Dedifferentiated amniotic fluid mesenchymal stem cell (primary cell): ENCODE data around the gene SYTL3.
"Not testable (repeated sequence)": the region's sequence is repeated elsewhere in the genome, so short reads cannot be mapped to it uniquely, and the experiment has no call there.

Source experiments
- DNase-seq: peaks from one replicate; pipeline ENCODE4 v3.0.0-alpha.2; 2016; ENCODE audit errors: extremely low spot score

Gene SYTL3

DNA sequence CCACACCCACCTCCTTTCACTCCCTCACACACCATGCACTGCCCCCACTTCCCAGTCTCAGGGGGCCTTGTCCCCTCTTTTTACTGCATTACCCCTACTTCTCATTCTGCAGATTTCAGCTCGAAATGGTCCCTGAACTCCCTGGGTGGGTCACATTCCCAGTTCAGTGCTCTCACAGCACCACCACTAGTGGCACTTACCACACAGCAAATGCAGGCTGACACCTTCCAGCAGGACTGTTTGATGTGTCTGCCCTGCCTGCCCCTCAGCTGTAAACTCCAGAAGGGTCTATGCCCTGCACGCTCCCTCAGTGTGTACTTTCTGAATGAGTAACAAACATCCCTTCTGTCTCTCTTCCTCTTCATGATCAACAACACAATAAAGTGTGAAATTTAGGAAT lies 9.3 kb upstream of the SYTL3 start:
- DNase-seq, result no peak

DNA sequence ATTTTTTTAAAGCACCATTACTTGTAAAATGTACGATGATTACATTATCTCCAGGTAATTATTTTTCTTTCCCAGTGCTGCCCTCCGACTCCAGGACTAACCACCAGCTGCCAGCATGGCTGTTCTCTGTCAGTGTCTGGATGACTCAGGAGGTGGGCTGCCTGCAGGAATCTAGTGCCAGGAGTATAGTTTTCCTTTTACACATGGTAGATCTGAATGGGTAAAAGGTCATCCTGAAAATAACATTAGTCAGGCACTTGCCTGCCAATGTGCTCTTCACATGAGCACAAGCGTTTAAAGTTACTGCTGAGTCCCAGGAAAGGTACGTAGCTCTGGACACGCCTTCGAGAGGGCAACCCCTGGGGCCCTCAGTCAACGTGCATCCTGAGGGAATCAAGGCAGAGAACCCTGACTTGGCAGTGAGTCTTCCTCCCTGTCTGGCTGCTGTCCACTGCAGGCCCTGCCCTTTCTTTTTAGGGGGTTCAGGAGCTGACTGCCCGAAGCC lies 7.7 kb upstream of the SYTL3 start:
- DNase-seq, result peak; percentile 63

DNA sequence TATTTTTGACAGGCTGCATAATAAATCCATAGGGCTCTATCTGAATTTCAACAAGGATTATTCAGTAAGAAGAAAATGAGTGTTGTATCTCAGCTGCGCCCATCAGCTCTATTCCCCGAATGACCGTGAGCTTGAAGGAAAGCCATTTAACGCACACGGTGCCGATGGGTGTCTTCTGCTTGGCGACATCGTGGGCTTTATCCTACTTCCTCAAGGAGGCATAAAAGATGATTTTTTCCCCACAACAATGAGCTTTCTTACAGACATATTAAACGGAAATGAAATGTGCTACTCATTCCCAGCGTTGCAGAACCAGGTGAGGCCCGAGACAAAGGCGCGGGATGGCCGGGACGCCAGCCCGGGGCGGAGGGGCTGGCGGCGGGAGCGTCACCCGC lies 6.0 kb upstream of the SYTL3 start:
- no peak for DNase-seq

DNA sequence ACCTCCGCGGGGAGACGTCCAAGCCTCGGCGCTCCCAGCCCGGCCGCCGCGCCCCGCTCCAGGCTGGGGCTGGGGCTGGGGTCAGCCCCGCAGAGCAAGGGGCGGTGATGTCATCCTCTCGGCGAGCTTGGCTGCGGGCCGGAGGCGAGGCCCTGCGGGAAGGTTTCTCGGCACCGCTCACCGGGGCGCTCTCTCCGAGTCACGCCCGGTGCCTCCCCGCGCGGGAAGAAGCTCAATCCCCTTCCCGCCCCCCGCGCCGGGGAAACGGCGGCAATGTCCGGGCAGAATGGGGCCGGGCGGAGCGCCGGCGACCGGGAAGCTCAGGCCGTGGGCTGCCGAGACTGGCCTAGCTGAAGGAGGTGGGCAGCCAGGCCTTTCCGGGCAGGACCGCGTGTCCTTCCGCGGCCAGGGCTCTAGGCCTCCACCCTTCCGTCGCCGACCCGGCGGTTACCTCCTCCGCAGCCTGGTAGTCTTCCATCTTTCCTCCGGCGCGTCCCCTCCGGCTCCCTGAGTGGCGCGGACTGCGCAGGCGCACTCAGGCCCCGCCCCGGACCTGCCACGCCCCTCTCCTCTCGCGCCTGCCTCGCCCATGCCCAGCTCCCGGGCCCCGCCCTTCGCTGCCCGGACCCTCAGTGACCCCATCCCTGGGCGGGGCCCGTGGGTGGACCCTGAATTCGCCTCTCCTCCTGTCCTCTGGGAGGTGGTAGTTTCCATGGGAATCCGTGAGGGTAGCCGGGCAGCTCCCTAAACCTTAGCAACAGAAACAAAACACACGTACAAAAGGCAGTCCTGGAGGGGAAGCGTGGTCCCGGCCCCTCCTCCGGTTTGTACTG lies 5.4 kb upstream of the SYTL3 start, which contains the start of gene DYNLT1:
DYNLT1 (minus strand) TSS at position 513 of the 833 bp plus-strand sequence; CDS start at position 478, 35 bp downstream.
- peak; percentile 77 for DNase-seq

DNA sequence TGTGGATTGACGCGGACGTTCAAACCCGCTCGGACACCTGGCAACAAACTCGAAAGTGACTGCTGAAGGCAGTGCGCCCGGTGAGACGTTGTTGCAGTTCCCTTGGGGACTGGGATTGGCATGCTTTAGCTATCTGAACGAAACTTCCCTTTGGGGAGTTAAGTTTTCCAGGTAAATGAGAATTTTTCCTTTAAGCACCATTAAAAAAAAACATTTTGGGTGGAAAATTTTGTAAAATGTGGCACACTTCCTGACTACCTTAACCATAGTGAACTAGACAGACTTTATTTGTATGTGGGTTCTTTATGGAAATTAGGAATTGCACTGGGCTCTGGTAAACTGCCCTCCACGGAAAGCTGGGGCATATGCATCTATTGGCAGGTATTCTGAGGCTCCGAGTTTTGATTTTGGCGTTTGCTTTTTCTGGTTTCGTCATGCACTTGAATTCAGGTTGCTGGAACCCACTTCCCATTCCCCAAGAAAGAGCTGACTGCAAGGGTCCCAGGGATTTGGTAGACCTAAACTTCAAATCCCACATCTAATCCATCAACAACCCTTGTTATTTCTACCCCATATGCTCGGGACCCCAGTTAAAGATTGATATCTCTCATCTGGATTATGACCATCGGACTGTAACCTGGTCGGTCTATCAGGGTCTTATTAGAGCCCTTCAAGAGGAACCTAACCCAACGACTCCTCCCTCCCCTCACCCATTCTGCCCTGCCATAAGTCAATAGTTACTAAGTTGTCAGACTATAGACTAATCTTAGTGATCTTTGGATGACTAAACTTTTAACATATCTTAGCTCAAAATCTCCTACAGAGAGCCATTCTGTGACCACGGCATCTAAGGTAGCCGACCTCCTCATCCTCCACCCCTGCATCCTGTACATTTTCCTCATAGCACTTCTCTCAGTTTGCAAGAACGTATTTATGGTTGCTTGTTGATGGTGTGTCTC lies 4.5 kb upstream of the SYTL3 start:
- no peak for DNase-seq

DNA sequence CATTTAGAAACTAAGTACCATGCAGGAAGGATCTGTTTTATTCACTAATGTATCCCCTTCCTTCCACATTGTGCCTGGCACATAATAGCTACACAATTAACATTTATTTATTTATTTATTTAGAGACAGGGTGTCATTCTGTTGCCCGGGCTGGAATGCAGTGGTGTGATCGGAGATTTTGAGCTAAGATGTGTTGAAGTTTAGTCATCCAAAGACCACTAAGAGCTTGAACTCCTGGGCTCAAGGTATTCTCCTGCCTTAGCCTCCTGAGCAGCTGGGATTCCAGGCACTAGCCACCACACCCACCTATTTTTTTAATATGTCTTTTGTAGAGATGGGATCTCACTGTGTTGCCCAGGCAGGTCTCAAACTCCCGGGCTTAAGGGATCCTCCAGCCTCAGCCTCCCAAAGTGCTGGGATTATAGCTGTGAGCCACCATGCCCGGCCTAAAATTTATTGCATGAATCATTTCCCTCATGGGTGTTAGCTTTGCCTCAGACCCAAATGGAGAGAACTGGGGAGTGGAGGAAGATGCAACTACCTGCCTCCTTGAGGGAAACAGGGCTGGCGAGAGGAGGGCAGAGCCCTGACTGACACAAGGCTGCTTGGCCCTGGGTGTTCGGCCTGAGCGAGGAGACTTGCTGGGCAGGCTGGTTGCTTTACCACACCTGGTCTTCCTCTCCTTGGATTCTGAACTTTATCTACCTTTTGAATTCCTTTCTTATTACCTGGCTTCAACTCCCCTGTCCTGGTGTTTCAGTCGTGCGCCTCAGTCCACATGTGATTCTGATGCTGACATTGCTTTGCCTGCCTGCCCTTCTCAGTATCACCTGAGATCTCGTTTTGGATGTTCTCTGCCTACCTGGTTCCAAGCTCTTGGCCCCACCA lies 3.6 kb upstream of the SYTL3 start:
- no peak for DNase-seq

DNA sequence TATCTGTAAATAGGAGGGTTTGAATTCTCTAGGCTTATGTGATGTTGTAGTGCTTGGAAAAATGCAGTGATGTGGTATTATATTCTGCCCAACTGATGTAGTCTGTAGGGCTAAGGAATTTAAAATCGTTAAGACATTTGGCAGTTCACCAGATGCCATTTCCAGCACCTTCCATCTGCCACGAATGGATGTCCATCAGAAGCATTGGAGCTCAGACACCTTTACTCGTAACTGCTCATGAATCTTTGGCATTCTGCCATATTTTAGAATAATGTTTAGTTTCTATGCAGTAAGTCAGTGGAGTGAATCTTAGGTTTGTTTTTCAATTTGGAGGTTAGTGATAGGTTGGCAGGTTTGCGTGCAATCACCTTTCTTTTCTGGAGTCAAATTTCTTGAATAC lies 2.4 kb upstream of the SYTL3 start:
- DNase-seq, result no peak

DNA sequence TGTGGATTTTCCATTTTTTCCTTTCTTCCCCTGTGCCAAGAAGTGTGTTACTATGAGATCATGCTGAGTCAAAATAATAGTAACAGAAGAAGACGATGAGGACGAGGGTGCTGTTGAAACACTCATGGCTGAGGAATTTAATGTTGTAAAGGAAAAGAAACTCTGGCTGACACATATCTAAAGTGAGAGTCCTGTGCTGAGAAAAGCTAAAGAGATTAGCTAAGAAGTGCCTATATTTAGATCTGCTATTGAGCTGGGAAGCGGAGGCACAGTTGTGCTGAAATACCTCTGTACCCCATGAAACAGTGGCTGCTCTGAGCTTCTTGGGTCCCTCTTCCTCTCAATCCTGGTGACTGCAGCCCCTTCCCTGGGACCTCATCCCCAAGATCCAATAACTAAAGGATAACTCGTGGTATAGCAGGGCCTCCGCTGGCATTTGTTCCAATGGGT lies 1.1 kb upstream of the SYTL3 start:
- peak; percentile 80 for DNase-seq

DNA sequence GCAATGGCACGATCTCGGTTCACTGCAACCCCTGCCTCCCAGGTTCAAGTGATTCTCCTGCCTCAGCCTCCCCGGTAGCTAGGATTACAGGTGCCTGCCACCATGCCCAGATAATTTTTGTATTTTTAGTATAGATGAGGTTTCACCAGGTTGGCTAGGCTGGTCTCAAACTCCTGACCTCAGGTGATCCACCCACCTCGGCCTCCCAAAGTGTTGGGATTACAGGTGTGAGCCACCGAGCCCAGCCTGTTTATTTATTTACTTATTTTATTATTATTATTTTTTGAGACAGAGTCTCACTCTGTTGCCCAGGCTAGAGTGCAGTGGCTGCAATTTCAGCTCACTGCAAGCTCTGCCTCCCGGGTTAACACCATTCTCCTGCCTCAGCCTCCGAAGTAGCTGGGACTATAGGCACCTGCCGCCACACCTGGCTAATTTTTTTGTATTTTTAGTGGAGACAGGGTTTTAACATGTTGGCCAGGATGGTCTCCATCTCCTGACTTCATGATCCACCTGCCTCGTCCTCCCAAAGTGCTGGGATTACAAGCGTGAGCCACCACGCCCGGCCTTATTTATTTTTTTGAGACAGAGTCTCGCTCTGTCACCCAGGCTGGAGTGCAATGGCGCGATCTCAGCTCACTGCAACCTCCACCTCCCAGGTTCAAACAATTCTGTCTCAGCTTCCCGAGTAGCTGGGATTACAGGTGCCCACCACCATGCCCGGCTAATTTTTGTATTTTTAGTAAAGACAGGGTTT lies 2.3 kb downstream of the SYTL3 start:
- DNase-seq, result not testable (repeated sequence)

DNA sequence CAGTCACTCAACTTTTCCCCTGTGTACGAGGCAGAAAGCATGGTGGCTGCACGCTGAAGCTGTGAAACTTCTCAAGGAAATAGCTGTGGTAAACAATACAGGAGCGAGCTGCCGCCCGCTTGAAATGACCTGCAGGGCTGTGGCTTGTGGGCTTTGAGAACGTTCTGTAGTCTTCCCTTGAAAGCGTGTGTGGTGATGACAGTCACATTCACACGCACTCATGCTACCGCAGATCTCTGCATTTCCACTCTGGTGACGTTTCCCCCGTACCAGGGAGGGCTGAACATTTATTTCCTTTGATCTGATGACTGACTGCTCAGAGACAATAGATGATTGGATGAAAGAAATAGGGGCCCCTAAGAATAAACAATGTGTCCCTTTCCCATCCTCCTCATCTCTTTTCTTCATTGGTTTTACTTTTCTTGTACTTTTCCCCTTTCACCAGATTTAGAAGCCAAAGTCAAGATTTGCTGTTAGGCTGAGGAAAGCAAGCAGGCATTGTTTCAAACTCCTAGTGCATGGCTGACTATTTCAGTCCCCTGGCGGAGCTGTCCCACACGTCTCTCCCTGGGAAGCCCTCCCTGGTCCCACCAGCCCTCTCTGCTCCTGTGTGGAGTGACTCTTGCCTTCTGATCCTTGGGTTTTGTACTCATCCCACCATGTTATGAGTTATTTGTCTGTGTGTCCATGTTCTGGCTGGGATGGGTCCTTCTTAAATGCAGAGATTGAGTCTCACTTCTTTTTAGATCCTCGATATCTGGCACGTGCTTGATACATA lies 3.9 kb downstream of the SYTL3 start:
- DNase-seq, result no peak

DNA sequence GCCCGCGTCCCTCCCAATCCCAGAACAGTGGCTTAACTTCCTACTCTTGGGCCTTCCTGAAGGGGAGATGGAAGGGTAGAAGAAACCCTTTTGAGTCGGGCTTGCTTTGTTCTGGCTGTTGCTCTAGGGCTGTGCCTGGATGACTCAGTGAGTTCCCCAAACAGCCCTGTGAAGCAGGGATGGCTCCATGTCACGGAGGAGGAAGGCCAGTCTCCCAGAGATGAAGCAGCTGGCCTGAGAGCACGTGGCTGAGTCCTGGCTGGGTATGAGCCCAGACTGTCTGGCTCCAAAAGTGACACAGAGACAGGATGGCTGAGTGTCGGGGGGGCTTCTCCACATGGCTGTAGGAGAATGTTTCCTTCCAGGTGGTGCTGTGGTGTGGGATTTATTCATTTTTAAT lies 4.6 kb downstream of the SYTL3 start:
- DNase-seq, result peak; percentile 75

DNA sequence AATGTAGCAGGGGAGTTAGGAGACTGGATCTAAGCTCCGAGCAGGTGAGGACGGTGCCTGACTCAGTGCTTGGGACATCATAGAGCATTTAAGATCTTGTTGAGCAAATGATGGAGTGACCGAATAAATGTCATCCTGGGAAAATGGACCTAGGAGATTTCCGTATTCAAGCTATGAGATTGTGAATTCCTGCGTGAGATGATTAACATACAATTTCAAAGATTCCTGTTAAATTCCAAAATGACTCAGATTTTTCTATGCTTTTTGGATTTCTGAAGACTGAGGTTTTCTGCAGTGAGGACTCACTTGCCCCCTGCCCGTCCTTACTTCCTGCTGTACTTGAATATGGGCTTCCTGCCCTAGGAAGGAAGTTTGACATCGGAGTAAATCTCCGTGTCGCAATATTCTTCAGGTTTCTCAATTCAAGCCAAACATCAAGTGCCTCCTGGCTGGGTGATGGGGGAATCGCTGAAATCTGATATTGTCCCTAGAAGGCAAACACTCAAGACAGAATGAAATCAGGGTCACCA lies 5.2 kb downstream of the SYTL3 start:
- DNase-seq, result no peak

DNA sequence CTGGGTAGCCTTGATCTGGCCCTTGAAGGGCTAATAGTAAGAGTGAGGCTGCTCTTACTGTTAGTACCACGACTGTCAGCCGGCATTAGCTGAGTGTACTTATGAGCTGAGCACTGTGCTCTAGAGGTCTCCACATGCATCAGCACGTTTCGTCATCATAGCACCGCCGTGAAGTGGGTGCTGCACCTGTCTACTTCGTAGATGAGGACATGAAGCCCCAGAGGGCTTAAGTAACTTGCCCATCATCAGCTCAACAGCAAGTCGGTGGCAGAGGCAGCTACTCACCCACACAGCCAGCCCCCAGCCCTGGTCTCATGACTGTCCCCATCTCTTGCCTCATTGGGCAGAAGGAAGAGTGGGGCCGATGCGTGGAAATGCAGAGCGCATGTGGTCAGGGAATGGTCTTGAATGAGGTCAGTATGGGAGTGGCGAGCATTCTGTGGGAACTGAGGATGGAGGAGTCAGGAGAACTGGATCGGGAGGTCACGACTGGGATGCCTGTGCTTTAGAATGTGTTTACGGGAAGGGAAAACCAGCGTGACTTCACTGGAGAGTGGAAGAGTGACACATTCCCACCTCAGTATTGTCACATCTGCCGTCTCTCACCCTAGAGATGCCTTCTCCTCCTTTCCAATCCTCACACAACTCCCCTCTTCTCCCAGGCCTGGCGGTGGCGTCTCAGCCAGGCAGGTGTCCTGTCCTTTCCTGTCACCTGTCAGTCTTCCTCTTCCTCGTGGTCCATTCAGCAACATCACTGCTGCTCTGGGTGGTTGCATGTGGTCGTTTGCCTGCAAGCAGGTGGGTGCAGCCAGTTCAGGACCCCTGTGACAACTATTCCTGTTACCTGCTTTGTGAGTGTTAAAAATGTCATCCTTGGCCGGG lies 6.0 kb downstream of the SYTL3 start:
- DNase-seq, result no peak

DNA sequence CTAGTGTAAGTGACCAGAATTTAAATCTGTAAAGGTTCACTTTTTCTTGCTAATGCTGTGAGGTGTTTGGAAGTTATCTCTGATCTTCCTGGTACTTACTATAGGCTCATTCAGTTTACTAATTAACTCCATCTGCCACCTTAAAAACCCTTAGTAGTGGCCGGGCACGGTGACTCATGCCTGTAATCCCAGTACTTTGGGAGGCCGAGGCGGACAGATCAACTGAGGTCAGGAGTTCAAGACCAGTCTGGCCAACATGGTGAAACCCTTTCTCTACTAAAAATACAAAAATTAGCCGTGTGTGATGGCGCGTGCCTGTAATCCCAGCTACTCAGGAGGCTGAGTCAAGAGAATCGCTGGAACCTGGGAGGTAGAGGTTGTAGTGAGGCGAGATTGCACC lies 7.1 kb downstream of the SYTL3 start:
- not testable (repeated sequence) for DNase-seq

DNA sequence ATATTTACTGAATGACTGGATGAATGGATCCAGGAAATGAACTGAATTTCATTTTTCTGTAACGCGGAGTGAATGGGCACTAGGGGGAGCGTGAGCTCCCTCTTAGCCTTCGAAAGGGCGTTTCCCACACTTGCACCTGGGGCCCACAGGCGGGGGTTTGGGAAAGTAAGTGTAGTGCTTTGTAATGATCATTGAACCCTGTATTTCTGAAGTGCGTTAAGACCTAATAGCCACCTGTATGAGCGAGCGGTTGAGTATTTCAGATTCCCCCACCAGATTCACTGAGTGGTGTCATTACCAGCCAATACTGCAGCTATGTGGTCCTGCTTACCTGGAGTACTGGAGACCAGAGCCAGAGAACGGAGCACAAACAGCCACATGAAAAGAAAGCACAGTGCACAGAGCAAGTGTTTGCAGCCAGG lies 10.5 kb downstream of the SYTL3 start:
- DNase-seq, result no peak

DNA sequence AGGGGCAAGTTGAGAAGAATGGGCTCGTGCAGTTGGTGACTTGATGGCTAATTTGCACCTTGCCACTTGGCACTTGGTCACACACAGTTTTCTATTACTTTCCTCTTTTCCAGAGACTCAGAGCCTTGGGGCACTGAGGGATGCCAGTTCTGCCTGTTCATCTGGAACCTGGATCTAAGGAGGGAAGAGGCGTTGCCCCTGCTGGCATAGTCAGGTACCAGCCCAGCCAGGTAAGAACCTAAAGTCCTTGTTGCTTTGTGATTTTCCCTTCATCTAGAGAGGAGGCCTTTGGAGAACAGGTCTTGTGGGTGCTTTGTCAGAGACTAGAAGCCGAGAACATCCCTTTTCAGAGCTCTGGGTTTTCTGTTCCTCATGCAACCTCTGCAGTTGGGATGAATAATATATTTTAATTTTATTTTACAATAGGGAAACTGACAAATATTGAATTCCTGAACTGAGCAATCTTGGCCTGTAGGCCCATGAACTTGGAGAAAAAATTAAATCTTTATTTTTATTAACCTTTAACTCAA lies 11.4 kb downstream of the SYTL3 start:
- no peak for DNase-seq

DNA sequence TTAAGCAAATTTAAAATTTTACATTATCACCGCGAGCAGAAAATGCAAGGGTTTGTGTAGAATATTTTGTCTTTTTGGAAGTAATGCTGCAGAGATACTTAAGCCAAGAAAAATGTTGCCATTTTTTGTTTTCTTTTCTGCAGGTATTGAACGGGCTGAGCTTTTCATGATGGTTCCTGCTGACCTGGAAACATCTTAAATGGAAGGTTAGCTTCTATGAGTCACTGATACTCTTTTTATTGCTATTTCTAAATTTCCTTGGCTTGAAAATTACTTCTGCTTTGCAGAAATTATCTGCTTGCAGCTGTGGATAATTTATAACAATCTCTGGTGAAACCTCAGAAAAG lies 12.7 kb downstream of the SYTL3 start:
- no peak for DNase-seq

DNA sequence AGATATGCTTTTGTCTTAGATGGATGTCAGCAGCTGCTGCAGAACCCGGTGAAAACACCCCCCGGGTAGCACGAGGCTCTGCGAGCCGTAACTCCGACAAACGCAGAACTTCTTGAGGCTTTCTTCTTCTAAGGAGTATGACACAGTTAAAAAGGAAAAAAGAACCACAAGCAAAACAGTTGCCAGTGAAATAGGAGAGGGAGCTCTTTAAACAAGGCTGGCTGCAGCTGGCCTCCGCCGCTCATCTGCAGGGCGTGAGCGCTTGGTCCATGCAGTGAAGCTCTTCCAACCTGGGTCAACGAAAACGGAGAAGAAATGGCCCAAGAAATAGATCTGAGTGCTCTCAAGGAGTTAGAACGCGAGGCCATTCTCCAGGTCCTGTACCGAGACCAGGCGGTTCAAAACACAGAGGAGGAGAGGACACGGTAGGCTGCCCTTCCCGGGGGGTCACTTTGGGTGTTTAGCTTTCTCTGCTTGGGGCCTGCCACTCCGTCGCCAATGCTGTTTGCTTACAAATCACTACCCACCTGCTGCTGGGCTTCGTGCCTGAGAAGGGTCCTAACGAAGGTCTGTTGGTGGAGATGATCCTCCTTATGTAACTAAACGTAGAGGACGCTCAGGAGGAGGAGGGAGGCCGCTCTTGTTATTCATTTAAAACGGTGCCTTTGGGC lies 13.2 kb downstream of the SYTL3 start:
- DNase-seq, result no peak
